IMR-90 (cell line): Measurements from ENCODE around the gene CIAO2B. TPM values are rescaled to one million over a fixed set of nuclear protein-coding genes. Genes with fewer than 3 reads are reported as not detected.

Experiments used
- ATAC-seq: fragments of 200-7000 bp; cut with Tn5 transposase; 2 replicates; pipeline ENCODE4 v1.9.1; 2020; ENCODE audit warnings: low read depth, mild to moderate bottlenecking, moderate library complexity
- BruUV-seq: library from RNA; stranded (reverse); fragments of 400-500 nt; replicated peaks from 2 replicates; lab custom pipeline; 2021; lab: Mats Ljungman, UMichigan
- CTCF ChIA-PET: fragments of 300-600 bp; formaldehyde crosslinking; extraction: SDS; loops from one replicate; lab custom pipeline; 2021; ENCODE audit warnings: antibody characterized with exemption; lab: Yijun Ruan, JAX
- POLR2A ChIA-PET: fragments of 300-600 bp; sonication (Branson Sonifier 250); formaldehyde crosslinking; loops from one replicate; lab custom pipeline; 2022; ENCODE audit warnings: antibody characterized with exemption; ENCODE audit not compliant: unreplicated experiment; lab: Charles Lee
- DNase-seq: peaks from one replicate; pipeline ENCODE4 v3.0.0; 2013
- H2AFZ ChIP-seq: replicated peaks from 2 replicates; pipeline ENCODE3; 2013; ENCODE audit warnings: low read length, mild to moderate bottlenecking; ENCODE audit not compliant: poor library complexity
- H2AK5ac ChIP-seq: 2 replicates; pipeline ENCODE4 v1.6.1; 2013; ENCODE audit warnings: low read depth, low read length, inconsistent platforms
- H2AK9ac ChIP-seq: replicated peaks from 2 replicates; pipeline ENCODE3; 2013; ENCODE audit warnings: mild to moderate bottlenecking, low read depth, low read length, moderate library complexity; ENCODE audit not compliant: poor library complexity
- H2BK120ac ChIP-seq: 2 replicates; pipeline ENCODE4 v1.6.1; 2013; ENCODE audit warnings: low read depth, low read length, inconsistent platforms
- H2BK15ac ChIP-seq: 3 replicates; pipeline ENCODE4 v1.6.1; 2013; ENCODE audit warnings: low read depth, low read length, inconsistent platforms
- H2BK20ac ChIP-seq: 2 replicates; pipeline ENCODE4 v1.6.1; 2013; ENCODE audit warnings: low read depth, mild to moderate bottlenecking, inconsistent platforms, low read length, moderate library complexity
- H2BK5ac ChIP-seq: 2 replicates; pipeline ENCODE4 v1.6.1; 2013; ENCODE audit warnings: mild to moderate bottlenecking, low read depth, low read length, inconsistent platforms; ENCODE audit not compliant: poor library complexity, severe bottlenecking
- H3K14ac ChIP-seq: replicated peaks from 2 replicates; pipeline ENCODE4 v1.6.1; 2013; ENCODE audit warnings: low read depth, low read length, inconsistent platforms
- H3K18ac ChIP-seq: 2 replicates; pipeline ENCODE4 v1.6.1; 2013; ENCODE audit warnings: low read depth, low read length, control low read depth
- H3K23ac ChIP-seq: 2 replicates; pipeline ENCODE4 v1.6.1; 2013; ENCODE audit warnings: low read depth, low read length, inconsistent platforms
- H3K27ac ChIP-seq: 2 replicates; pipeline ENCODE4 v1.5.1; 2013; ENCODE audit warnings: mild to moderate bottlenecking, control low read depth, low read length; ENCODE audit not compliant: insufficient read depth
- H3K27me3 ChIP-seq: 2 replicates; pipeline ENCODE4 v1.6.1; 2013; ENCODE audit warnings: low read length; ENCODE audit not compliant: control insufficient read depth, insufficient read depth
- H3K36me3 ChIP-seq: 2 replicates; pipeline ENCODE4 v1.6.1; 2013; ENCODE audit warnings: low read length, mixed read lengths; ENCODE audit not compliant: control insufficient read depth, insufficient read depth
- H3K4ac ChIP-seq: 2 replicates; pipeline ENCODE4 v1.6.1; 2013; ENCODE audit warnings: low read depth, low read length, inconsistent platforms
- H3K4me1 ChIP-seq: 2 replicates; pipeline ENCODE4 v1.6.1; 2013; ENCODE audit warnings: low read length, mixed read lengths; ENCODE audit not compliant: control insufficient read depth, insufficient read depth
- H3K4me2 ChIP-seq: 2 replicates; pipeline ENCODE4 v1.6.1; 2013; ENCODE audit warnings: low read depth, mild to moderate bottlenecking, control low read depth, low read length, moderate library complexity
- H3K4me3 ChIP-seq: 2 replicates; pipeline ENCODE4 v1.5.1; 2013; ENCODE audit warnings: low read depth, mild to moderate bottlenecking, control low read depth, low read length, moderate library complexity; ENCODE audit not compliant: insufficient read depth
- H3K56ac ChIP-seq: 2 replicates; pipeline ENCODE4 v1.6.1; 2013; ENCODE audit warnings: low read length, inconsistent platforms; ENCODE audit not compliant: insufficient read depth; ENCODE audit errors: extremely low read depth
- H3K79me1 ChIP-seq, 2 experiments: 2 replicates each; pipeline ENCODE4 v1.6.1; 2013; ENCODE audit warnings: low read length in 2 of 2, inconsistent platforms in 1 of 2, low read depth in 1 of 2
- H3K9ac ChIP-seq: 2 replicates; pipeline ENCODE4 v1.6.1; 2013; ENCODE audit warnings: low read depth, low read length, control low read depth
- H3K9me1 ChIP-seq: 2 replicates; pipeline ENCODE4 v1.6.1; 2013; ENCODE audit warnings: low read length, inconsistent platforms; ENCODE audit not compliant: insufficient read depth
- H3K9me3 ChIP-seq: 2 replicates; pipeline ENCODE4 v1.6.1; 2013; ENCODE audit warnings: low read length; ENCODE audit not compliant: control insufficient read depth, insufficient read depth
- H4K20me1 ChIP-seq: 2 replicates; pipeline ENCODE4 v1.6.1; 2013; ENCODE audit warnings: low read length, inconsistent platforms; ENCODE audit not compliant: insufficient read depth
- H4K5ac ChIP-seq: 2 replicates; pipeline ENCODE4 v1.6.1; 2013; ENCODE audit warnings: mild to moderate bottlenecking, low read depth, low read length, control low read depth
- H4K8ac ChIP-seq, 2 experiments: 2 replicates each; pipeline ENCODE4 v1.6.1; 2013; ENCODE audit warnings: low read depth in 2 of 2, low read length in 2 of 2, control low read depth in 1 of 2, inconsistent platforms in 1 of 2
- H4K91ac ChIP-seq: 2 replicates; pipeline ENCODE4 v1.6.1; 2013; ENCODE audit warnings: low read depth, low read length, inconsistent platforms; ENCODE audit not compliant: insufficient read depth
- BHLHE40 ChIP-seq: fragments of 150-350 bp; IDR thresholded peaks from 2 replicates; pipeline ENCODE4 v1.6.1; 2016; ENCODE audit warnings: mild to moderate bottlenecking, low read depth, low read length
- CEBPB ChIP-seq: IDR thresholded peaks from 2 replicates; pipeline ENCODE4 v1.6.1; 2012; ENCODE audit warnings: low read depth, low read length, improper control_type of control experiment
- CHD1 ChIP-seq: IDR thresholded peaks from 2 replicates; pipeline ENCODE4 v1.6.1; 2012; ENCODE audit warnings: low read depth, low read length, improper control_type of control experiment
- CTCF ChIP-seq: conservative IDR thresholded peaks from 2 replicates; pipeline ENCODE4 v1.5.1; 2012; ENCODE audit warnings: mild to moderate bottlenecking, low read depth, low read length, improper control_type of control experiment
- FOS ChIP-seq: fragments of 150-350 bp; IDR thresholded peaks from 2 replicates; pipeline ENCODE4 v1.6.1; 2016; ENCODE audit warnings: low read depth, low read length
- MAFK ChIP-seq: IDR thresholded peaks from 2 replicates; pipeline ENCODE4 v1.6.1; 2012; ENCODE audit warnings: low read depth, low read length, improper control_type of control experiment
- POLR2A ChIP-seq: IDR thresholded peaks from 2 replicates; pipeline ENCODE4 v1.6.1; 2012; ENCODE audit warnings: mild to moderate bottlenecking, low read depth, low read length
- RAD21 ChIP-seq: IDR thresholded peaks from 2 replicates; pipeline ENCODE4 v1.6.1; 2012; ENCODE audit warnings: low read length, improper control_type of control experiment
- RCOR1 ChIP-seq: IDR thresholded peaks from 2 replicates; pipeline ENCODE4 v1.6.1; 2012; ENCODE audit warnings: mild to moderate bottlenecking, low read length, improper control_type of control experiment; ENCODE audit not compliant: insufficient replicate concordance
- RFX5 ChIP-seq: IDR thresholded peaks from 2 replicates; pipeline ENCODE4 v1.8.0; 2012; ENCODE audit warnings: low read depth, mild to moderate bottlenecking, low read length, moderate library complexity
- SMC3 ChIP-seq: fragments of 150-350 bp; IDR thresholded peaks from 2 replicates; pipeline ENCODE4 v1.6.1; 2016; ENCODE audit warnings: low read depth, mild to moderate bottlenecking, antibody characterized with exemption, low read length, moderate library complexity
- USF2 ChIP-seq: fragments of 150-350 bp; IDR thresholded peaks from 2 replicates; pipeline ENCODE4 v1.6.1; 2017; ENCODE audit warnings: mild to moderate bottlenecking, antibody characterized with exemption, low read length, low read depth
- WGBS, 2 experiments: methylation state at CpG; one replicate each; pipeline versions ENCODE4 v1.1.5 to v1.1.7; 2013; ENCODE audit warnings: missing lambda C conversion rate in 2 of 2; ENCODE audit not compliant: insufficient read length in 1 of 2; ENCODE audit errors: extremely low coverage in 2 of 2; 5-methylcytosine and 5-hydroxymethylcytosine counted together
- dilution Hi-C: fragments of 300-500 bp; cut with HindIII; formaldehyde crosslinking; loops from one replicate; pipeline ENCODE4 v1.14.3; 2018; ENCODE audit warnings: low sequenced_read_pairs; ENCODE audit not compliant: unreplicated experiment
- in situ Hi-C: fragments of 300-500 bp; cut with MboI; formaldehyde crosslinking; loops from 3 replicates; pipeline ENCODE4 v1.14.3; 2019; ENCODE audit warnings: low sequenced_read_pairs, inconsistent platforms, mixed read lengths
- intact Hi-C: fragments of 100-400 bp; cut with micrococcal nuclease; formaldehyde crosslinking; loops from 2 replicates; pipeline ENCODE4 v1.10.0; 2022
- polyA plus RNA-seq, 3 experiments: library from polyadenylated mRNA; depleted of rRNA; stranded (reverse); fragments of >200 nt; gene quantifications; 2 replicates each; pipeline ENCODE4 v1.2.3, GENCODE V29; 2012; ENCODE audit warnings: low replicate concordance in 1 of 3
- total RNA-seq: library from RNA; depleted of rRNA; stranded (reverse); fragments of >200 nt; gene quantifications from 2 replicates; pipeline ENCODE4 v1.2.3, GENCODE V29; 2012

Gene CIAO2B
- total and polyA plus RNA-seq, 2 of the 4 experiments (the other 2 are of a cell fraction): 148 to 234 TPM

GRCh38 chr16:66882702-66883101 is 51.5 kb downstream of the CIAO2B start:
- Histone ChIP-seq H2AFZ (no peak overlapping the region), H3K4ac (no peak overlapping the region), H2BK15ac (no peak overlapping the region), H3K9me3 (no peaks in the 10 kb centered on the region), H3K4me3 (no peak overlapping the region), H3K9me1 (peaks cover 17% of the 10 kb centered on the region), H3K4me1 (peaks cover 19% of the 10 kb centered on the region), H4K91ac (no peak overlapping the region), H2AK5ac (no peak overlapping the region), H3K18ac (no peak overlapping the region), H2BK120ac (no peak overlapping the region), H4K8ac (no peak overlapping the region), H2BK5ac (no peak overlapping the region), H2AK9ac (no peak overlapping the region), H3K14ac (no peak overlapping the region), H4K5ac (no peak overlapping the region), H4K20me1 (peaks cover 10% of the 10 kb centered on the region; the same call in 1 of the 2 replicates), H3K27me3 (no peaks in the 10 kb centered on the region), H3K36me3 (peaks cover 14% of the 10 kb centered on the region), H2BK20ac (no peak overlapping the region), H3K9ac (no peak overlapping the region), H3K27ac (no peak overlapping the region), H3K4me2 (no peak overlapping the region), H3K56ac (no peak overlapping the region), H3K79me1 (peaks cover 15 to 50% of the 10 kb centered on the region in 2 experiments), H3K23ac (no peak overlapping the region)
- dilution Hi-C loops: no loop called here
- intact Hi-C loops: no loop called here
- no CpG with 5 or more reads among the region's 3 CpGs for WGBS, 2 experiments
- in situ Hi-C loops: no loop called here
- TF ChIP-seq MAFK (no peak), BHLHE40 (no peak), CTCF (no peak), CHD1 (no peak), CEBPB (no peak), SMC3 (no peak), FOS (no peak), RCOR1 (no peak), RFX5 (no peak), USF2 (no peak), RAD21 (no peak), POLR2A (no peak)
- no TSS peak for BruUV-seq
- CTCF ChIA-PET: interaction anchor here (1.0 to 1.5 kb wide), 2 partner anchors 10 to 52 kb away, joined by 3 to 4 read pairs; partner anchors contain the start of gene NAE1
- ATAC-seq (no peak), DNase-seq (no peak)
- POLR2A ChIA-PET: interaction anchor here (0.6 to 0.8 kb wide), 2 partner anchors 10 to 18 kb away, joined by 3 to 4 read pairs; no protein-coding TSS in a partner anchor
